Mesenchymal stem cell (in vitro differentiated cells and primary cell): ENCODE data around the gene MRPS34.
"Not testable (repeated sequence)": the region's sequence is repeated elsewhere in the genome, so short reads cannot be mapped to it uniquely, and the experiment has no call there.

Experiments
- DNase-seq: peaks from one replicate; pipeline ENCODE4 v3.0.0-alpha.2; 2013
- H2AFZ ChIP-seq: one replicate; pipeline ENCODE4 v1.6.1; 2013; ENCODE audit warnings: low read depth, mild to moderate bottlenecking, control low read depth, inconsistent platforms, low read length, moderate library complexity
- H2AK5ac ChIP-seq: 2 replicates; pipeline ENCODE4 v1.6.1; 2013; ENCODE audit warnings: low read length, moderate library complexity, mild to moderate bottlenecking, inconsistent platforms; ENCODE audit not compliant: severe bottlenecking
- H2BK120ac ChIP-seq: one replicate; pipeline ENCODE4 v1.6.1; 2013; ENCODE audit warnings: low read depth, mild to moderate bottlenecking, inconsistent platforms, low read length, moderate library complexity
- H2BK12ac ChIP-seq, 2 experiments: one replicate each; pipeline ENCODE4 v1.6.1; 2013; ENCODE audit warnings: inconsistent platforms in 2 of 2, low read length in 2 of 2, mild to moderate bottlenecking in 2 of 2, moderate library complexity in 2 of 2, control low read depth in 1 of 2
- H2BK15ac ChIP-seq: one replicate; pipeline ENCODE4 v1.6.1; 2013; ENCODE audit warnings: mild to moderate bottlenecking, low read depth, inconsistent platforms; ENCODE audit not compliant: poor library complexity, severe bottlenecking
- H2BK5ac ChIP-seq: 2 replicates; pipeline ENCODE4 v1.6.1; 2013; ENCODE audit warnings: low read depth, mild to moderate bottlenecking, low read length, control low read depth, inconsistent platforms; ENCODE audit not compliant: poor library complexity, severe bottlenecking
- H3K14ac ChIP-seq, 2 experiments: one replicate each; pipeline ENCODE4 v1.6.1; 2013; ENCODE audit warnings: inconsistent platforms in 2 of 2, low read length in 2 of 2, control low read depth in 1 of 2, mild to moderate bottlenecking in 1 of 2, moderate library complexity in 1 of 2
- H3K18ac ChIP-seq, 2 experiments: one replicate each; pipeline ENCODE4 v1.6.1; 2013; ENCODE audit warnings: inconsistent platforms in 2 of 2, low read length in 2 of 2, control low read depth in 1 of 2, low read depth in 1 of 2, mild to moderate bottlenecking in 1 of 2
- H3K23ac ChIP-seq, 2 experiments: one replicate each; pipeline ENCODE4 v1.6.1; 2013; ENCODE audit warnings: inconsistent platforms in 2 of 2, low read length in 2 of 2, mild to moderate bottlenecking in 2 of 2, moderate library complexity in 2 of 2, control low read depth in 1 of 2
- H3K27ac ChIP-seq: 2 replicates; pipeline ENCODE4 v1.5.1; 2013; ENCODE audit warnings: mild to moderate bottlenecking, moderate library complexity, low read length, control low read depth, inconsistent platforms; ENCODE audit not compliant: poor library complexity, severe bottlenecking
- H3K27me3 ChIP-seq, 2 experiments: 2 replicates each; pipeline versions ENCODE4 v1.6.1 to v1.7.0; 2013; ENCODE audit warnings: low read length in 2 of 2, mild to moderate bottlenecking in 2 of 2, moderate library complexity in 2 of 2, control low read depth in 1 of 2, inconsistent platforms in 1 of 2; ENCODE audit not compliant: control insufficient read depth in 1 of 2, insufficient read depth in 1 of 2
- H3K36me3 ChIP-seq, 2 experiments: 2 replicates each; pipeline versions ENCODE4 v1.6.1 to v1.7.0; 2013; ENCODE audit warnings: low read length in 2 of 2, control low read depth in 1 of 2, inconsistent platforms in 1 of 2, low read depth in 1 of 2, mild to moderate bottlenecking in 1 of 2; ENCODE audit not compliant: insufficient read depth in 2 of 2, control insufficient read depth in 1 of 2
- H3K4ac ChIP-seq, 2 experiments: one replicate each; pipeline ENCODE4 v1.6.1; 2013; ENCODE audit warnings: inconsistent platforms in 2 of 2, low read length in 2 of 2, mild to moderate bottlenecking in 2 of 2, moderate library complexity in 2 of 2, control low read depth in 1 of 2, low read depth in 1 of 2
- H3K4me1 ChIP-seq: 2 replicates; pipeline ENCODE4 v1.6.1; 2013; ENCODE audit warnings: low read depth, low read length, control low read depth; ENCODE audit not compliant: control insufficient read depth, insufficient read depth
- H3K4me2 ChIP-seq: 2 replicates; pipeline ENCODE4 v1.6.1; 2013; ENCODE audit warnings: low read length, mild to moderate bottlenecking, inconsistent platforms; ENCODE audit not compliant: poor library complexity, severe bottlenecking
- H3K4me3 ChIP-seq, 2 experiments: 2 replicates each; pipeline versions ENCODE4 v1.5.1 to v1.7.0; 2013; ENCODE audit warnings: low read length in 2 of 2, mild to moderate bottlenecking in 2 of 2, control low read depth in 1 of 2, low read depth in 1 of 2; ENCODE audit not compliant: insufficient read depth in 1 of 2
- H3K79me1 ChIP-seq: replicated peaks from 2 replicates; pipeline ENCODE4 v1.6.1; 2013; ENCODE audit warnings: mild to moderate bottlenecking, control low read depth, low read length, inconsistent platforms; ENCODE audit not compliant: poor library complexity, severe bottlenecking
- H3K9ac ChIP-seq: 2 replicates; pipeline ENCODE4 v1.7.0; 2013; ENCODE audit warnings: mild to moderate bottlenecking, low read length, moderate library complexity
- H3K9me3 ChIP-seq: 2 replicates; pipeline ENCODE4 v1.7.0; 2013; ENCODE audit warnings: mild to moderate bottlenecking, low read length; ENCODE audit not compliant: control insufficient read depth
- H4K8ac ChIP-seq: one replicate; pipeline ENCODE4 v1.6.1; 2013; ENCODE audit warnings: inconsistent platforms, mild to moderate bottlenecking, low read length, moderate library complexity
- H4K91ac ChIP-seq: one replicate; pipeline ENCODE4 v1.6.1; 2013; ENCODE audit warnings: mild to moderate bottlenecking, low read length, inconsistent platforms
- WGBS: methylation state at CpG from one replicate; pipeline ENCODE4 v1.1.7; 2013; ENCODE audit warnings: mixed read lengths; 5-methylcytosine and 5-hydroxymethylcytosine counted together

The MRPS34 gene

DNA sequence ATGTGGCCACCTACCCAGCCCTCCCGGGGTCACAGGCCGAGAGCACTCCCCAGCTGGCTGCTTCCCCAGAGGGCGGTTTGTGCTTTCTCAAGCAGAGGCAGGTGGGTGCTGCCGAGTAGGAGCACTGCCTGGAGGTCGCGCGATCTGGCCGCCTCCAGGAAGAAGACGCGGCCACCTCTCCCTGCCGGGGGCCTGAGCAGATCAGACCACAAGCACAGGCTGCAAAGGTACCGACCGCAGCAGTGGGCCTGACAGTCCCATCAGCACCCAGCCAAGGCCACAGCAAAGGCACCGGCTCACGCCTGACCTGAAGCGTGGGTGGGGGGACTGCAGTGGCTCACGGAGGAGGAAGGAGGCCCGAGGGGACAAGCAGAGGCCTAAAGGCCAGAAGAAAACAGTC, 35.8 kb upstream of the MRPS34 start:
- no peaks in the 10 kb centered on the region for H3K27me3 ChIP-seq
- peaks cover 18% of the 10 kb centered on the region for H3K79me1 ChIP-seq
- H3K36me3 ChIP-seq = peaks cover 36 to 54% of the 10 kb centered on the region in 2 experiments
- peaks cover 7% of the 10 kb centered on the region for H3K4me1 ChIP-seq
- no peak overlapping the region for H3K27ac ChIP-seq
- H3K23ac ChIP-seq = no peak overlapping the region
- H3K14ac ChIP-seq = no peak overlapping the region
- no peak overlapping the region for H4K8ac ChIP-seq
- no peak overlapping the region for H2BK5ac ChIP-seq
- H3K4me3 ChIP-seq = no peak overlapping the region
- no peak overlapping the region for H2AFZ ChIP-seq
- H3K4me2 ChIP-seq = no peak overlapping the region
- no peak for DNase-seq
- 89% methylated on average over 18 of the region's 18 CpGs for WGBS
- no peaks in the 10 kb centered on the region for H3K9me3 ChIP-seq
- no peak overlapping the region for H2AK5ac ChIP-seq
- H2BK120ac ChIP-seq = no peak overlapping the region
- H3K18ac ChIP-seq = no peak overlapping the region
- H3K4ac ChIP-seq = no peak overlapping the region
- no peak overlapping the region for H2BK12ac ChIP-seq
- H4K91ac ChIP-seq = peak overlapping the region; percentile 34
- H3K9ac ChIP-seq = no peak overlapping the region
- H2BK15ac ChIP-seq = no peak overlapping the region

DNA sequence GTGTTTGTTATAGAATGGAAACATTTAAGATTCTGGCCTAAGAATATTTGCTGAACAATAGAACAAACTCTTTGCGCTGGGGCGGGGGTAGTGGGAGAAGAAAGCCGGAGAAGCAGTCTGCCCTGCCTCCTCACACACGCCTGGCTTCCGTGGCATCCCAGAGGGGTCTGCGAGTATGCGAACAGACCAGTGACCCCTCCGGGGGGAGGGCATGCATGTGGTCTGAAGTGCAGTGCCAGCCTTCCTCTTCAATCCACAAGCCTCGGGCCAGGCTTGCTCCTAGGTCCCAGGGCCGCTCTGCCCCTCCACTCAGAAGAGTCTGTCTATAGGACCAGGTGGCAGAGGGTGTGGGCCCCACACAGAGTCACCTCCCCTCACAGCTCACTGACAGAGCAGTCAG, 34.7 kb upstream of the MRPS34 start:
- no peak overlapping the region for H3K23ac ChIP-seq
- 92% methylated on average over 10 of the region's 10 CpGs for WGBS
- H3K4me1 ChIP-seq = peaks cover 2% of the 10 kb centered on the region
- no peaks in the 10 kb centered on the region for H3K9me3 ChIP-seq
- H4K91ac ChIP-seq = no peak overlapping the region
- H2BK12ac ChIP-seq = no peak overlapping the region
- H3K18ac ChIP-seq = no peak overlapping the region
- no peak overlapping the region for H3K4ac ChIP-seq
- H4K8ac ChIP-seq = no peak overlapping the region
- no peaks in the 10 kb centered on the region for H3K27me3 ChIP-seq
- no peak overlapping the region for H2BK15ac ChIP-seq
- no peak overlapping the region for H2BK5ac ChIP-seq
- H3K27ac ChIP-seq = no peak overlapping the region
- no peak overlapping the region for H2AFZ ChIP-seq
- H3K79me1 ChIP-seq = peaks cover 18% of the 10 kb centered on the region
- no peak overlapping the region for H2AK5ac ChIP-seq
- peaks cover 32 to 53% of the 10 kb centered on the region in 2 experiments for H3K36me3 ChIP-seq
- H2BK120ac ChIP-seq = no peak overlapping the region
- no peak overlapping the region for H3K9ac ChIP-seq
- H3K4me3 ChIP-seq = no peak overlapping the region
- H3K14ac ChIP-seq = no peak overlapping the region
- no peak for DNase-seq
- no peak overlapping the region for H3K4me2 ChIP-seq

DNA sequence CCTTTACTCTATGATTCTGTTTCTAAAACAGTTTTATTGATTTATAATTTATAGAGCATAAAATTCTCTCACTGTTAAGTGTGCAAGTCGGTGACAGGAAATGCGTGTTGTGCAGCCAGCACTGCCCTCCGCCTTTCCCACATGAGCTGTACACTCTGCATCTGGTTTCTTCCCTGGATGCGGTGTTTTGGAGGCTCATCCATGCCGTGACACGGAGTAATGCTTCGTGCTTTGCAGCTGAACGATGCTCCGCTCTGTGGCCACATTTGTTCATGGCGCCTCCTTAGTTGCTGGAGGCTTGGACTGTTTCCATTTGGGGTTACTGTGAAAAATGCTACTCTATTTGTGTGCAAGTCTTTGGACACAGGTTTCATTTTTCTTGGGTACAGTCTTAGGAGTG, 27.8 kb upstream of the MRPS34 start:
- no peak overlapping the region for H4K91ac ChIP-seq
- H3K9me3 ChIP-seq = peaks cover 7% of the 10 kb centered on the region
- DNase-seq = no peak
- no peak overlapping the region for H3K14ac ChIP-seq
- H3K27ac ChIP-seq = no peak overlapping the region
- no peak overlapping the region for H3K23ac ChIP-seq
- H2BK12ac ChIP-seq = no peak overlapping the region
- no peak overlapping the region for H3K4me3 ChIP-seq
- H2AFZ ChIP-seq = no peak overlapping the region
- H2BK5ac ChIP-seq = no peak overlapping the region
- WGBS = 82% methylated on average over 10 of the region's 10 CpGs
- H2BK120ac ChIP-seq = no peak overlapping the region
- no peak overlapping the region for H3K9ac ChIP-seq
- H3K4ac ChIP-seq = no peak overlapping the region
- no peak overlapping the region for H2AK5ac ChIP-seq
- no peak overlapping the region for H3K4me2 ChIP-seq
- no peak overlapping the region for H3K18ac ChIP-seq
- H3K79me1 ChIP-seq = no peaks in the 10 kb centered on the region
- no peak overlapping the region for H4K8ac ChIP-seq
- no peak overlapping the region for H2BK15ac ChIP-seq
- no peaks in the 10 kb centered on the region for H3K27me3 ChIP-seq
- peaks cover 5 to 10% of the 10 kb centered on the region in 2 experiments for H3K36me3 ChIP-seq
- H3K4me1 ChIP-seq = no peaks in the 10 kb centered on the region

DNA sequence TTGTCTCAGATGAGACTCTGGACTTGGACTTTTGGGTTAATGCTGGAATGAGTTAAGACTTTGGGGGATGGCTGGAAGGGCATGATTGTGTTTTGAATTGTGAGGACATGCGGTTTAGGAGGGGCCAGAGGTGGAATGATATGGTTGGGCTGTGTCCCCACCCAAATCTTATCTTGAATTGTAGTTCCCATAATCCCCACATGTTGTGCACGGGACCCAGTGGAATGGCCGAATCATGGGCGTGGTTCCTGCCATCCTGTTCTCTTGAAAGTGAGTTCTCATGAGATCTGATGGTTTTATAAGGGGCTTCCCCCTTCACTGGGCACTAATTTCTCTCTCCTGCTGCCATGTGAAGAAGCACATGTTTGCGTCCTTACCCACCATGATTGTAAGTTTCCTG, 26.3 kb upstream of the MRPS34 start:
- not testable (repeated sequence) for H4K8ac ChIP-seq, H4K91ac ChIP-seq, H3K9ac ChIP-seq, H3K23ac ChIP-seq, H3K27ac ChIP-seq, H2BK12ac ChIP-seq, H3K4me1 ChIP-seq, H3K4me3 ChIP-seq, H2BK15ac ChIP-seq, H2BK5ac ChIP-seq, H2BK120ac ChIP-seq, H3K14ac ChIP-seq, H3K79me1 ChIP-seq, H2AFZ ChIP-seq, DNase-seq, H3K4me2 ChIP-seq, H2AK5ac ChIP-seq, H3K27me3 ChIP-seq, H3K36me3 ChIP-seq, H3K9me3 ChIP-seq, H3K4ac ChIP-seq, H3K18ac ChIP-seq
- WGBS = 82% methylated on average over 4 of the region's 5 CpGs
